HG03521 (cell line): ENCODE results near the gene CNTNAP5.

Experiments used
- ATAC-seq: cut with Tn5 transposase; IDR thresholded peaks from one replicate; pipeline ENCODE4 v1.9.1; 2021; ENCODE audit warnings: mild to moderate bottlenecking, moderate library complexity; ENCODE audit not compliant: unreplicated experiment

Gene CNTNAP5

GRCh38 chr2:124258140-124258880 lies 233.2 kb downstream of the CNTNAP5 start:
- ATAC-seq, result no peak

DNA sequence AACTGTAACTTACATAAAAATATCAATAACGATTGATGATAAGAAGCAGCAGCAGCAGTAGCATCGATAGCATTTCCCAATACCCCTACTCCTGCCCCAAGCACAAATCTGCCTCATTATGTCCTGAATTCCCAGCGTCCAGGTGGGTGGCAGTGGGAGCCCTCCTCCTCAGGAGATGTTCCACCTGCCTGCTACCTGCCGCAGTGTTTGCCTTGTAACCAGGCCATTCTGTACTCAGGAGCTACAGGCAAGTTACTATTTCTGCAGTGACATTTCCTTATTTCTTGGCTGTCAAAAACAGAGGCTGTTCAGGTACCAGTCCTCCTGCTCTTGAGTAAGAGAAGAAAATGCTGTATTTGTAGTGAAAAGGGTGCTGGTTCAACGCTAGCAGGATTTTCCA lies 236.4 kb downstream of the CNTNAP5 start:
- ATAC-seq, result no peak

DNA sequence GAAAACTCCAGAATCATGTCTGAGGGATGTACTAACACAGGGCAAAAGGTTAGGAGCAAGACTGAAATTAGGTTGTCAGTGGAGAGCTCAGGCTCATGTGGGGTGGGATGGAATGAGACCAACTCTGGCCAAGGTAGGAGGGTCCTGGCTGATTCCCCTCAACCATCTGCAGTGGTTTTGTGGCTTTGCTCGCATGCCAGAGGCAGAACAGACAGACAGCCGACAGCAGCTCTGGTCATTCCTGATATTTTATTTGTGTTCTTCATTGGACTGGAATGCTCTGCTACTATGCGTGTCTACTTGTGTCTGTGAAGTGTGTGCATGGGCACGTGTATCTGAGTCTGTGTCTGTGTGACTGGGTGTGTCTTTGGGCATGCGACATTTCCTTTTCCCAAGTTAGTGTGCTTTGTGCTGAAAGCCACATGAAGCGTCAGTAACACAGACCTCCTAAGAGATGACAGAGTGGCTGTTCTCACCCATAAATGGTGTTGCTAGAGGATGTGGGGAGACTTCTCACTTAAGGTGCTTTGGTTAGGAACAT lies 239.5 kb downstream of the CNTNAP5 start:
- no peak for ATAC-seq

DNA sequence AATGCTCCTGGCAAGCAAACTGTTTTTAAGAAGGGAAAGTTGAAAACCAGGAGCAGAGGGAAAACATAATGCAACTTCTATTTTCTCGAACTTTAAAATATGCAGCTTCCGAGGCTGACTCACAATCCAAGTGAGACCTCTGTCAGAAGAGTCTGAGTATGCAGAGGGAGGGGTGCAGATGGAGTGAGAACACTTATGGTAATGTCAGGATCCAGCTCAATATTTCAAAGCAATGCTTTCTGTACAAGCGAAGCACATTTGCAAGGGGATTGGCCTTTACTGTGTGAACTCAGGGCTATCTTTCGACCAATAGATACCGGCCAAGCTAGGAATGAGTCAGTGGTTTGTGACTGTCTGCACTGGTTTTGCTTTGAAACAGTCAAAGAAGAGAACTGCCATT lies 242.7 kb downstream of the CNTNAP5 start:
- ATAC-seq, result no peak

DNA sequence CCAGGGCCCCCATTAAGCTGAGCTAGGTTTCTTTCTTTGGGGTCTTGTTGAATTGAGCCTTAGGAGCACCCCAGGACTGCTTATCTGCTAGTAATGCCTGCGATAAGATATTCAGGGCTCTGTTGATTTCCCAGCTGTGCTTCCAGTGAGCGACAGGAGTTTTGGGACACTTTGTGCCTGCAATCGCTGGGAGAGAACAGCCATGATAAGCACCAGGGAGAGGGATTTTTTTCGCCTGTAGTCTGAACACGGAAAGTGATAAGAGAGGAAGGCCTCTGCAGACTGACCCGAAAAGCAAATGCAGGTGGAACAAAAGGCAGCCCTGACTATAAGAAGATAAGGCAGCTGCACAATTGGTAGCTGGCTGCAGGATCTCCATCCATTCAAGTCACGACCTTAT lies 244.3 kb downstream of the CNTNAP5 start:
- no peak for ATAC-seq

DNA sequence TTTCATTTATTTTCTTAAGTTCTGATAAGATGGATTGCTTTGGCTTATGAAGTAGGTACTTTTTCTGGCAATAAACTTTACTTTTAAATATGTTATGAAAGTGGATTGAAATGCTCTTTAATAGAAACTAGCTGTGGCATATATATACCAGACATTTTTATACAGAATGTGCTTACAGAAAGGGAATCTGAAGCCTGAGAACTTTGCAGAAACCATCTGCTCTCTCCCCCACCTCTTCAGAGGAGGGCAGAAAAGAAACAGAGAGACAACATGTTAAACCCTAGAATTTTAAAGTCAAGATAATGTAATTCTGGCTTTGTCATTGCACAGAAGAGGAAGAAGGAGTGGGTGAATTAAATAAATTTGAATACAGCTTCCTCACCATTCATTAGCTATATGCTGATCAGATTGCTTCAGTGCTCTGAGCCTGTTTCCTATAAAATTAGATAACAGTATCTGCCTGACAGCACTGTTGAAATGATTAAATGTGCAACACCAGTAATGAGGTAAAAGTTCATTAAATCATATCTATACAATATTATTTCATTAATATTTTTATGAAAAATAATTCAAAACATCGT lies 247.3 kb downstream of the CNTNAP5 start:
- no peak for ATAC-seq

DNA sequence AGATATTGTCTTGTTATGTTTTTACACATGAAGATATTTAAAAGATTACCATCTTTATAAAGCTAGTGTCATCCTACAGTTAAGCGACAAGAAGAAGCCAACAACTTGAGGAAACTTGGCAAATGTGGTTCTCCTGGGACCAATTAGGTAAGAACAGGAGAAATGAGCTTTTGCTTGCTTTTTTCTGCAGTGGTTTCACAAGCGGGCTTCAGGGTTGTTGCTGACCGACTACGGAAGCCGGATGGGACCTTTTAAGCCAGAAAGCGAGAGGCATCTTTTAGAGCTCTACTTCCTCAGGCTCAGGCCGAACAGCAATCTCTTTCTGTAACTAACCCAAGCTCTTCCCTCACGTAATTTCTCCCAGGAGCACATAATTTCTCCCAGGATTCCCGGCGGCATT lies 256.5 kb downstream of the CNTNAP5 start:
- no peak for ATAC-seq

DNA sequence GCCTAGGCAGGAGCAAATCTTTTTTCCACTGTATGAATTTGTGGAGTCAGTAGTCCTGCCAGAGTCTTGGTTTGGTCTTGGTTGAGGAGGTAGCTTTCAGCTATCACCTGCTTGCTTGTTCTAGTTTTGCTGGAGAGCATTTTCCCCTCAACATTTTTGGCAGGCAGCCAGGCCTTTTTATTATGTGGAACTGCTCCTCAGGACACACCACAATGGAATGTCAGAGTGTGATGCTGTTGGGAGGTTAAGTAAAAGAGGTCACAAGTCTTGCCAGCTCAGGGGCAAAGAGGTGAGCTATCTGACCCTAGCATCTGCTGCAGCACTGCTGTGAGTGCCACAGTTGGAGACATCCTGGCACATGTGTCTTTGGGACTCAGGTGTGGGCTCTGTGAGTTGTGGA lies 258.0 kb downstream of the CNTNAP5 start:
- no peak for ATAC-seq

DNA sequence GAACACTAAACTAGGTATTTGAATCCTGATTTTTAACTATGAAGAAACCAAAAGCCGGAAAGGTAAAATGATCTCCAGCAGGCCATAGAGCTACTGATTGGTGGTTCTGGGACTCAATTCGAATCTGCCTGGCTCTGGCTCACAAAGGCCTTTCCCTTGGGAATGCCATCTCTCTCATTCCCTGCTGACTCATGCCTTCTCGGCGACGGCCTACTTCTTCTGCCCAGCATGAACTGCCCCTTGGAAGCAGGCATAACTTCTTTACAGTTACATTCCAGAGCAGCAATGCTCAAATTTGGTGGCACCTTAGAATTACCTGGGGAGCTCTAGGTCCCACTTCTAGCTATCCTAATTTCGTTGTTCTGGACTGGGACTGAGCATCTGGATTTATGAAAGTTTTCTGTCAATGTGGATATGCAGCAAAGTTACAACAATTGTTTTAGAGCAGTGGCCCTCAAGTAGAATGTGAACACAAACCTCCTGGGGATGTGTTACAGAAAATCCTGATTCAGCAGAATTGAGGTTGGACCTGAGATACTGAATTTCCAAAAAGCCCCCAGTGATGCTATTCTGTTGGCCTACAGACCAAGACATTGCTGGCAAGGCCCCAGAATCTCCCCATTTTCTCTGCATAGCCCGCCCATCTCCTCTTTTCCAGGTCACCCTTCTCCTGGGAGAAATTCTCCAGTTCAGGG lies 261.1 kb downstream of the CNTNAP5 start:
- no peak for ATAC-seq

GRCh38 chr2:124289060-124289459 lies 264.0 kb downstream of the CNTNAP5 start:
- ATAC-seq, result no peak

DNA sequence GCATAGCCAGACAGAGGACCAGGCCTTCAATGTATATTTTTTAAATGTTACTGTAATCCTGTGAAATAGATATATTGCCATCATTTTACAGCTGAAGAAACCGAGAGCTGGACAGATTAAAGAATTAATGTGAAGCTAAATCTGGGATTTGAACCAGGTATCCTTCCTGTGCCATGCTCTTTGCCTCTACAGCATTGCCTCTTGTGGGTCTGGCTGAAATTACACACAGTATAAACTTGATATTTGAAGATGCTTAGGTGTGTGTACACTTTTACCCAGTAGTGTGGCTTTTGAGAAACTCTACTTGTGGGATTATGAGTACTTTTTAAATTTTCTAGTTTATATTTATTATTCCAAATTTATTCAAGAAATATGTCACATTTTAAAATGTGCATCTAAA lies 264.5 kb downstream of the CNTNAP5 start:
- ATAC-seq, result no peak

GRCh38 chr2:124296470-124296869 lies 271.4 kb downstream of the CNTNAP5 start:
- ATAC-seq, result no peak

GRCh38 chr2:124301915-124302314 lies 276.8 kb downstream of the CNTNAP5 start:
- ATAC-seq, result no peak

DNA sequence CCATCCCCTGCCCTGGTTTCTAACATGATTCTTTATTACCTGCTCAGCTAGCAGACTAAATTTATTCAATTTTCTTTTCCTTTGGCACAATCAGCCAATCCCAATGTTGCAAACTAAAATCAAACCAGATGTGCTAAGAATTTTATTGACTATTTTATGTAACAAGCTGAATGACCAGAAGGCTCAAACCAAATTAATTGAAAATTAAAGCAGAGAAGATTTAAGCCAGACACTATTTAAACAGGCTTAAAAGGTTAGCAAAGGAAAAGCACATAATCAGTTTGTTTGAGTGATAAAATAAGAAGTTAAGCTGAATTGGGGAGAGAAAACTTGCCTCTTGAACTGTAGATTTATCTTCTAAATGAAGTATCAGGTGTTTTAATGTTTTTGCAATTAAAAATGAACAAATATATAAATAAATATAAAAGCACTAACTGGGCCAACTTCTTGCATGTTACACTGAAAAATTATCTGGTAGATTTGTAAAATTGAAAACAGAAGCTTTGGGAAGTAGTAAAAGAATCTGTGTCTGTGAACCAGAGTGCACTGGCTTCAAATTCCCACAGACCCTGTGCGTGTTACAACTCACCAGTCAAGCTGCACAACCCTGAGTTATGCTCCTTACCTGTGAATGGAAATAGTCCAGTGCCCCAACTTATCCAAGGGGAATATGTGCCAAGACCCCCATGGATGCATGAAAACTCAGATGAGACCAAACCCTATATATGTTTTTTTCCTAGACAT lies 283.4 kb downstream of the CNTNAP5 start:
- ATAC-seq, result no peak

- ATAC-seq, result no peak
These were observed 284.6 kb downstream of the CNTNAP5 start for GRCh38 chr2:124309563-124310138.

DNA sequence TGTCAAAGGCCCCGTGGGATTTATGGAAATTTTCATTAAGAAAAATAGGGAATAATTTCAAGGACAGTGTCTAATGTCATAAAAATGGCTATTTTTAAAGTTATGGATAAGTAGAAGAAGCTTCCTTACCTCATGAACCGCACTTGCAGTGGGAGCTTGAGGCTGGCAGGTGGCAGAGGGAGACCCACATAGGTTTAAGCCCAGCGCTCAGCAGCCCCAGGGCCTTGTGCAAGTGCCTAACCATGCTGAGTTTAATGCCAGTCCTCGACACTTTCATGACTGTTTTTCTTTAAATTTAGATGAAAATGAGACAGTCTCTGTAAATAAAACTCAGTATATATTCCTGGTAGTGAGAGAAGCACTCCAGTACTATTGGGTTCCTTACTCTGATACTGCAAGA lies 285.6 kb downstream of the CNTNAP5 start:
- ATAC-seq, result no peak

- no peak for ATAC-seq
These were observed 289.0 kb downstream of the CNTNAP5 start for GRCh38 chr2:124314084-124314483.

GRCh38 chr2:124315221-124315880 lies 290.3 kb downstream of the CNTNAP5 start:
- ATAC-seq, result no peak

DNA sequence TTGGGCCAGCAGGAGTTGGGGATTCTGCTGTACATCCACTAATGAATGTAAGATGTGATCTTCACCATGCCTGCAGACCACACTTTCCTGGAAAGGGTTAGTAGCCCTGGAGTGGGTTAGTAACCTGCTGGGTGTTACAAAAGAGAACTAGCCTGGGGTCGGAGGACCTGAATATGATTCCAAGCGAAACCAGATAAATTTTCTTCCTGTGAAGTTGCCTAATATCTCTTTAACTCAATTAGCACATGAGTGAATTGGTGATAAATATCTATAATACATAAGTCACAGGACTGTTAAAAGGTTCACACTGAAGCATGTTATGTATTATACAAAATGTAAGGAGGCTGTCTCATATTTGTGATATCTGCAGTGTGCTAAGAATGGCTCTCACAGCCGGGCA lies 291.0 kb downstream of the CNTNAP5 start:
- no peak for ATAC-seq

DNA sequence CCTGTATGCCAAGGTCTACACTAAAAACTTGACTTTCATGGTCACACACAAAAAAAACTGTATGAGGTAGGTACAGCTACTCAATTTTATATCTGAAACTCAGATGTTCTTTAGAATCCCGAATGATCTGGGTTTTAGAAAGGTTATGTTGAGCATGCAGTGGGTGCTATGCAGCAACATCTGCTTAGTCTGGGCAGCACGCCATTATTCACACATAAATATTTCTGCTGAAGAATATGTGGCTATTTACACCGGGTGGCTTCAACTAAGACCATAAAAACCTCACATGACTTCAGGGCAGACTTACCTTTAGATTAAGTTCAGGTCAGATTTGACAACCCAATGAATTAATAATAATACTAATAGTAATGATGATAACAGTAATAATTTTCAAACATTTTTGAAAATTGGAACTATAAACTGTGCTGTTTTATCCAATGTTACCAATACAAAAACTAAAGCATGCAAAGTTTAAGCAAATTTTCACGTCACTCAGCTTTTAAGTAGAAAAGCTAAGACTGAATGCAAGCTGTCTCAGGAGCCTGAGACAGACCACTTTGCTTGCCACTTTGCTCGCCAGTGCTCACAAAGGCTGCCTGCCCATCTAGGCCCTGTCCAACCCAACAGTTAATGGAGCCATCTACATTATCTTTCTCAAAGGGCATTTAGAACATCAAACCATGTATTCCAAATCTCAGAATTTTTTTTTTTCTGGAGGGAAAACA lies 292.0 kb downstream of the CNTNAP5 start:
- no peak for ATAC-seq
